Posterior vena cava (tissue), 2 donors: ENCODE measurements around the gene IER3. TPM values are rescaled to one million over a fixed set of nuclear protein-coding genes. Genes with fewer than 3 reads are reported as not detected.
A peak's percentile ranks its signal among the peaks of the same experiment; 100 is the strongest.
"Not testable (repeated sequence)": the region's sequence is repeated elsewhere in the genome, so short reads cannot be mapped to it uniquely, and the experiment has no call there.

Experiments
- DNase-seq: peaks from one replicate; pipeline ENCODE4 v3.0.0-alpha.2; 2020; ENCODE audit warnings: low spot score
- intact Hi-C, 2 donors: fragments of 100-400 bp; cut with DNase I; formaldehyde crosslinking; loops; one replicate each; pipeline versions ENCODE4 v1.14.1 to v1.14.2; 2022 to 2023
- total RNA-seq, 2 donors: library from RNA; stranded (reverse); fragmentation: NEBNext Ultra II Directional; extraction: Animal tissue kit (Norgen Biotek cat#: 25700); gene quantifications; one replicate each; pipeline ENCODE4 v1.2.1, GENCODE V29; 2021
- donor health status: DM: yes; HTN: yes; CAD: no.
- donor health status: DM: yes; HTN: yes; CAD: no.

Gene IER3
- total RNA-seq, 2 donors from 2014 or later: 28.5 to 51.5 TPM

DNA sequence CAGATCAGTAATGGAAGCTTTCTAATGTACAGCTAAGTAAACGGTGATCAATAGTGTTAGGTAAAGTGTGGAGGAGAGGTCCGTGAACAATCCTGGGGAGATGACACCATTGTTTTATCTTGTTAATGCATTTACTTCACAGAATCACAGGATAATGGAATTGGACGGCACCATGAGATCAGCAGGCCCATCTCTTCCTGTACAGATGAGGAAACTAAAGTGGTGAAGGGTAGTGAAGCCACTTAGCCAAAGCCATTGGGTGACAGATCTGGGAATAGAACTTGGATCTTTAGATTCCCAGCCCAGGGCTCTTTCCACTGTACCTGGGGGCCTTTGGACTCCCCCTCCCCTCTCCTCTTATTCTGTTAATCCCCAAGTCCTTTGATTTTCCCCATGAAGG, 26.2 kb upstream of the IER3 start:
- intact Hi-C loops: no loop called here

DNA sequence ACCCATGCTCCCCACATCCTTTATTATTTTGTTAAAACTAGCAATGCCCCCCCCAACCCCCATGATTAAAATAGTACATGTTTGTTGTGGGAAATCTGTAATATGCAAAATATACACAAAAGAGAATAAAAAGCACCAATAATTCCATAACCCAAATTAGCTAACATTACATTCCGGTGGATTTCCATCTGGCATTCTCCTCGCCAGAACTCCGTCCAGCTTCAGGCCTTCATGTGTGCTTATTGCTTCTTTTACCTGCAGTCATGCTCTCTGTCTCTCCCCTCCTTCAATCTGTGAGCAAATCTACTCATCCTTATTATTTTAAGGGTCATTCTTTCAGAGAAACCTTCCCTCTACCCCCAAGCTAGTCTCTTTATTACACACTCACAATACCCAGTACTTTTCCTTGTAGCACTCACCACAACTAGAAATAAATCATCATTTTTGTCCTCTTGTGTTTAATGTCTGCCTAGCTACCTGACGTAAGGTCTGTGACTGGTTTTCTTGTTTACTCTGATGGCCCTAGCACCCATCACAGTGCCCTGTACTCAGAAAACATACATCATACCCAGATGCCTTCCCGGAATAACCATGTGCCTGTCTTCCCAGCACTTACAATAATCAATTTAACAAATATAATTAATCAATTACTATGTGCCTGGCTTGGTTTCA, 25.6 kb upstream of the IER3 start:
- DNase-seq: no peak
- intact Hi-C loops: loop anchor here in 1 of 2 donors (10.0 kb wide), 1 partner anchor 45 kb away; no protein-coding TSS in a partner anchor

More for the DNA sequence above, 26.2 kb upstream of the IER3 start:
- no peak for DNase-seq

DNA sequence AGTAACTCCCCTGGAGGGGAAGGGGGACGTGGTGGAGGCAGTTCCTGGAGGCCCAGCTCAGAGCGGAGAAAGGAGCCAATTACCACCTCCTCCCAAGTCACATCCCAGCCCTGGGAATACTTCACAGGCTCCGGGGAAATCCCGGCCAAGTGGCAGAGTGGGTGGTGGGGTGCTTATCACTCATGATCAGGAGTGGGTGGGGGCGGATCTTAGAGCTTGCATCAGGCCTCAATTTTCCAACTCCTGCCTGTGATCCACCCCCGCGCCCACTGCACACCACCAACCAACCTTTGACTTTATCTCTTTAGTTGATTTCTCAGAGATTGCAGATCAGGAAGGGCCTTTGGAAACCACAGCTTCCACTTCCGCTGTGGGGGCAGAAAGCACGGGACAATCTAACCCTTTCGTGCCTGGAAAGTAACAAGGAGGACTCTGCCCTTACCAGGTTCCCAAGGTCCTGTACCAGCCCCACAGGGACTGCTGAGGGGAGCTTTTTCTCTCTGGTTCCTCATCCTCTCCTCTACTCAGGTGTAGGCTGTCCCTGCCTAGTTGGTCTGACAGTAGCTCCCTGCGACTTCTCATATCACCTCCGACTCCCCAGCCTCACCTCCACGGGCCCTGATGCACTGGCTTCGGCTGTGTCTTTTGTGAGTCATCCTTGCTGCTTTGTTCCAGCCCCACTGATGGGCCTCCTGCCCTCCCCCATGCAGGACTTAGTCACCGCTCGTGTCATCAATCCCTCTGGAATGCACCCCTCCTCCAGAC, 24.9 kb upstream of the IER3 start:
- peak; percentile 85 for DNase-seq
- intact Hi-C loops: loop anchor here in 1 of 2 donors (10.0 kb wide), 1 partner anchor 46 kb away; no protein-coding TSS in a partner anchor

DNA sequence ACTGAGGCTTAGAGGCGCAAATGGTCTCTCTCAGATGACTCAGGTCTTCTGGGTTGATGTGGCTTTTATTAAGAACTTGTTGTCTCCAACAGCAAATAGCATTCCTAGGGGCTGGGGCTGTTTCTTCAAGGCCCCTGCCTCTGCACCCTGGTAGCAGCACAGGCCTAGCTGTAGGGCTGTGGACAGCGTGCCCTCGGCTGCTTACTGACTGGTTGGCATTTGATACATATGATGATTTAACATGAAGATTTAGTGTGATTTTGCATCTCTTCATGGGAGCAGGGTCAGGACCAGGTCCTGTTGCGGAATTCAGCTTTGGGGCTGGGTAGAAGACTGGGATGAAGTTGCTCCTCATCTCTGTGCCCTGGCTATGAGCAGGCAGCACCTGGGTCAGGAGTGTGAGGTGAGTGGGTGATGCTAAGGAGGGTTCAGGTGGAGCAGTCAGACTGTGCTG, 24.3 kb upstream of the IER3 start:
- intact Hi-C loops: loop anchor here in 1 of 2 donors (10.0 kb wide), 1 partner anchor 46 kb away; no protein-coding TSS in a partner anchor
- no peak for DNase-seq

DNA sequence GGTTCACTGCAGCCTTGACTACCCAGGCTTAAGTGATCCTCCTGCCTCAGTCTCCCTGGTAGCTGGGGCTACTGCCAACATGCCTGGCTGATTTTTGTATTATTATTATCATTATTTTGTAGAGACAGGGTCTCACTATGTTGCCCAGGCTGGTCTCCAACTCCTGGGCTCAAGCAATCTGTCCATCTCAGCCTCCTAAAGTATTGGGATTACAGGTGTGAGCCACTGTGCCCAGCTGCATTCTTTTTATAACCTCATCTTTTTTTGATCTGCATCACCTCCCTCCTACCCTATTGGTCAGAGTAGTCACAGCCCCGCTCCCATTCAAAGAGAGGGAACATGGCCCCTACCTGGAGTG, 23.6 kb upstream of the IER3 start:
- DNase-seq: no peak
- intact Hi-C loops: loop anchor here in 1 of 2 donors (10.0 kb wide), 1 partner anchor 47 kb away; no protein-coding TSS in a partner anchor

DNA sequence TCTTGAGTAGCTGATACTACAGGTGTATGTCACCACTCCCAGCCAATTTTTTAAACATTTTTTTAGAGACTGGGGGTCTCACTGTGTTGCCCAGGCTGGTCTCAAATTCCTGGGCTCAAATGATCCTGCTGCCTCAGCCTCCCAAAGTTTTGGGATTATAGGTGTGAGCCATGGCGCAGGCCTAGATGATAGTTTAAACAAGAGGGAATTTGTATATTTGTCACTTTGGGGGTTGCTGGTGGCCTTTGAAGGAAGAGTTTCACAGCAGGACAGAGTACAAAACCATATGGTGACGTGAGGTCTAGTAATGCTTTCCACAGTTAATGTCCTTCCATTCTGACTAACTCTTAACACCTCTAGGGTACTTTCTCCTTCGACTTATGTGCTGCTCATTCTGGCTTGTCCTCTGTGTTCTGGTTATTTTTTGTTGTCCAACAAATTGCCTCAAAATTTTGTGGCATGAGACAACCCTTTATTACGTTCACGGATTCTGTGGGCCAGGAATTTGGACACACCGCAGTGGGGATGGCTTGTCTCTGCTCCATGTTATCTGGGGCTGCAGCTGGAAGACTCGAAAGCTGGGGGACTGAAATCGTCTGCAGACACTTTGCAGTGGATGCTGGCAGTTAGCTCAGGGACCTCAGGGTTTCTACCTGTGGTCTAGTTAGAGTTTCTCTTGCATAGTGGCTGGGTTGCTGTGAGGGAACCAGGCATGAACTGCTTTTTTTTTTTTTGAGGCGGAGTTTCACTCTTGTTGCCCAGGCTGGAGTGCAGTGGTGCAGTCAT, 23.0 kb upstream of the IER3 start:
- no peak for DNase-seq
- intact Hi-C loops: loop anchor here in 1 of 2 donors (10.0 kb wide), 1 partner anchor 47 kb away; no protein-coding TSS in a partner anchor

DNA sequence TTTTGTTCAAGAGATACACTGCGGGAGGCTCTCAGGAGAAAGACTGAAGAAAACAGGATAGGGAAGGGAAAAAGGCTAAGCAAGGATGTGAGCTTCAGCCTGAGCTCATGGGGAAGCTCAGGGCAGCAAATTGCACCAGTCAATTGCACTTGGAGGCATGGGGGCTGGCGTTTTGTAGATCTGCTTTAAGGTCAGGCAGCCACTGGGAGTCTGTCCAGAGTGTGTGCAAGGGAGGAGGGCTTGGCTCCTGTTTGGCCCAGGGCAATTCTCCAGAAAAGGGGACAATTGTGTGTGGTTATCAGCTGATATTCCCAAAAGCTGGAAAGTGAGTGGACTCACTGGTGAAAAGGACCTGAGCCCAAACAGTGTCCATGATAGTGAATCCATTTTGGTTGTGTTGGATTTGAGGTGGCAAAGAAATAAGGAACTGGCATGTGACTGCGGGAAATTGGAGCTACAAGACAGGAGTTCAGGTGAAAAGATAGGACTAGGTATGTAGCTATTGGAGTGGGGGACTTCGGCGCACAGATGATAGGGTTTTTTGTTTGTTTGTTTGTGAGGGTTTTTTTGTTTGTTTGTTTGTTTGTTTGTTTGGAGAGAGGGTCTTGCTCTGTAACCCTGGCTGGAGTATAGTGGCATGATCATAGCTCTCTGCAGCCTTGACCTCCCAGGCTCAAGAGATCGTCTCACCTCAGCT, 22.3 kb upstream of the IER3 start:
- intact Hi-C loops: loop anchor here in 1 of 2 donors (10.0 kb wide), 1 partner anchor 48 kb away; no protein-coding TSS in a partner anchor

DNA sequence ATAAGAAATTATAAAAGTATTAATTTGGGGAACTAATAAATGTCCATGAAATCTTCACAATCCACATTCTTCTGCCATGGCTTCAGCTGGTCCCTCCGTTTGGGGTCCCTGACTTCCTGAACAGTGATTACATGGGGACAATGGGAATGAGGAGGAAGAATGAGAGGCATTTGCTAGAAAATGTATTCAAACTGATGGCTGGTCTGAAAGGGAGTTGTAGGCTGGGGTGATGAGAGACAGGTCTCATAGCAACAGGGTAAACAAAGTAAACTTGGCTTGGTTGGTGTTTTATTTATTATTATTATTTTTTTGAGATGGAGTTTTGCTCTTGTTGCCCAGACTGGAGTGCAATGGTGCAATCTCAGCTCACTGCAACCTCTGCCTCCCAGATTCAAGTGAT, 21.1 kb upstream of the IER3 start:
- DNase-seq: not testable (repeated sequence)
- intact Hi-C loops: loop anchor here in 1 of 2 donors (10.0 kb wide), 1 partner anchor 49 kb away; no protein-coding TSS in a partner anchor

More for the DNA sequence above, 22.3 kb upstream of the IER3 start:
- DNase-seq: no peak

DNA sequence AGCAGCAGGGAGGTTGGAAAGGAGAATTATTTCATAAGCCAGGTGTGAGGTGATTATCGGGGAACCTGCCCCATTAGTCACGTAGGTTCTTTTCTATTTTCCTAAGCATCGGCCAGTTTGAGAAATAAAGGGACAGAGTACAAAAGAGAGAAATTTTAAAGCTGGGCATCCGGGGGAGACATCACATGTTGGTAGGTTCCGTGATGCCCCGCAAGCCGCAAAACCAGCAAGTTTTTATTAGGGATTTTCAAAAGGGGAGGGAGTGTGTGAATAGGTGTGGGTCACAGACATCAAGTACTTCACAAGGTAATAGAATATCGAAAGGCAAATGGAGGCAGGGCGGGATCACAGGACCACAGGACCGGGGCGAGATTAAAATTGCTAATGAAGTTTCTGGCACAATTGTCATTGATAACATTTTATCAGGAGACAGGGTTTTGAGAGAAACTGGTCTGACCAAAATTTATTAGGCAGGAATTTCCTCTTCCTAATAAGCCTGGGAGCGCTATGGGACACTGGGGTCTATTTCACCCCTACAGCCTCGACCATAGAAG, 20.2 kb upstream of the IER3 start:
- intact Hi-C loops: loop anchor here in 1 of 2 donors (10.0 kb wide), 1 partner anchor 50 kb away; no protein-coding TSS in a partner anchor
- not testable (repeated sequence) for DNase-seq

DNA sequence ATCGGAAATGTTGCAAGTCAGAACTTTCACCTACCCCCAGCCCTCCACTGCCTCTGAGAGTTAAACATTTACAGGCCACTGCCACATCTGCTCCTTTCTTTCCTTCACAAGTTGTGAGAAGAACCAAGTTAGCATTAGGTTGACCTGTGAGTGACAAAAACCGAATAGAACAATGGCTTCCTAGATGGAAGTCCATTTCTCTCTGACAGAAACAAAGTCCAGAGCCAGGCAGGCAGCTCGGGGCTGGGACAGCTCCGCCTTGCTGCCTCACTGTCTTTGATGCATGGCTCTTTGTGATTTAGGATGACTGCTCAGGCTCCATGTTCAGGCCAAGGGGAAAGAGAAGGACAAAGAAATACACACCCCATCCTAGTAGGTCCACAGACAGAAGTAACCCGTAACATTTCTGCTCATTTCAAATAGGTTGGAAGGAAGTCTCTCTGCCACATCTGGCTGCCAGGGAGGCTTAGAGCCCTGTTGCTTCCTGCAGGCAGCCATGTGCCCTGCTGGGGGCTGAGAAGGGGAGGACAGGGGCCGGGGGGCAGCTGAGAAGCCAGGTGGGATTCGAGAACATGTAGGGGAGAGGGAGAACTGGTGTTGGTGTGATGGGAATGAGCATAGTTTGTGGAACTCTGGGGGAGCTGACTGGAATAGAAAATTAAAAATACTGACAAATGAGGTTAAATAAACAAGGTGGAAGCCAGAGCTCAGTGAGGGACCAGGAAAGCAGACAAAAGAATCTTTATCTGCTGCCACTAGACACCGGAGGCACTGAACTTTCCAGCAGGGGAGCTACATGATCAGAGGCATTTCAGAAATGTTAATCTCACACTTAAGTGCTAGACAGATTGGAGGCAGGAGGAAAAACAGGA, 19.5 kb upstream of the IER3 start:
- DNase-seq: no peak
- intact Hi-C loops: loop anchor here in 1 of 2 donors (10.0 kb wide), 1 partner anchor 51 kb away; no protein-coding TSS in a partner anchor

DNA sequence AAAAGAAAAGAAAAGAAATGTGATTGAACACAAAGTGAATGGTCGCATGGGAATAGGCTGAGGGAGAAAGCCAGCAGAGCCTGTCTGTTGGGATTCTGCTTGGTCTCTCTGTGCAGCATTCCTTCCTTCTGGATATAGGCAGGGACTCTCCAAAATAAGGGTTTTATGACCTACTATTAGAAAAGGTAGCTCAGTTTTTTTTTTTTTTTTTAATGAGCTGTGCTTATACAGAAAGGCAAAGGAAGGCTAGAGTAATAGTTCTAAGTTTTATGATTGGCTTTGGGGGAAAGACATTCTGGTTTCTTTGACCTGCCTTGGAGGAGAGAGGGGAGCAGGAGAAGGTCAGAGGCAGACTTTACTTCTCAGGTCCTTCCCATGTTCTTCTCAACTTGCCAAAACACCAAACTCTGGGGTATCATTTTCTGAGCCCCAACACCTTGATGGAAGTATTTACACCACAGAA, 18.8 kb upstream of the IER3 start:
- DNase-seq: no peak
- intact Hi-C loops: loop anchor here in 1 of 2 donors (10.0 kb wide), 1 partner anchor 52 kb away; no protein-coding TSS in a partner anchor

DNA sequence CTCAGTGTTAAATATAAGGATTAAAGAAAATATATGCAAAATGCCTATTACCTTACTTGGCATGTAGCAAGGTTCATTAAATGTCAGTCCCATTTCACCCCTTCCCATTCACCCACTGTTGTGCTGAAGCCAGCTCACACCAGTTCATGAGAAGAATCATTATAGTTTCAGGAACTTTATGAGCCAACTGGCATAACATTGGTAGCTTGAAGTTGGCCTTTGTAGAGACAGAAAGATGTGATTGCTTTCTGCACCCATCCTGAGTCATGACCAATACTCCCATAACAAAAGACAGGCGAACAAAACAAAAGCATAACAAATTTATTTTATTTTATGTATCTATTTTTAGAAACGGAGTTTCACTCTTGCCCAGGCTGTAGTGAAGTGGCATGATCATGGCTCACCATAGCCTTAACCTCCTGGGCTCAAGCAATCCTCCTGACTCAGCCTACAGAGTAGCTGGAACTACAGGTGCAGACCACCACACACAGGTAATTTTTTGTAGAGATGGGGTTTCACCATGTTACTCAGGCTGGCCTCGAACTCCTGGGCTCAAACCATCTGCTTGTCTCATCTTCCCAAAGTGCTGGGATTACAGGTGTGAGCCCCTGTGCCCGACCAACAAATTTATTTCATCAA, 17.6 kb upstream of the IER3 start:
- intact Hi-C loops: loop anchor here in 1 of 2 donors (10.0 kb wide), 1 partner anchor 53 kb away; no protein-coding TSS in a partner anchor

DNA sequence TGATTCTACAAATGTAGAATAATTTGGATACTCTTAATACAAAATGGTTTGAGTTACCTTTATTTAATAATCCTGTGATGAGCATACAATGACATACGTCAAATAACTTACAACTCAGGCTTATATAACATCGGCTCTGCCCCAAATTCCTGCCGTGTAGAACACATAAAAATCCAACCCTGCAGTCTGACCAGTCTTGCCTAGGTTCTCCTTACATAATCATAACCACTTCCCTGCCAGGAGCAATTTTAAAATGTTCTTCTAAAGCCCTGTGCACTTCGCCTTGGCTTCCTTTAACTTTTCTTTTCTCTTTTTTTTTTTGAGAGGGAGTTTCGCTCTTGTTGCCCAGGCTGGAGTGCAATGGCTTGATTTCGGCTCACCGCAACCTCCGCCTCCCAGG, 16.2 kb upstream of the IER3 start:
- intact Hi-C loops: loop anchor here in 1 of 2 donors (10.0 kb wide), 1 partner anchor 54 kb away; no protein-coding TSS in a partner anchor

More for the DNA sequence above, 17.6 kb upstream of the IER3 start:
- DNase-seq: no peak

DNA sequence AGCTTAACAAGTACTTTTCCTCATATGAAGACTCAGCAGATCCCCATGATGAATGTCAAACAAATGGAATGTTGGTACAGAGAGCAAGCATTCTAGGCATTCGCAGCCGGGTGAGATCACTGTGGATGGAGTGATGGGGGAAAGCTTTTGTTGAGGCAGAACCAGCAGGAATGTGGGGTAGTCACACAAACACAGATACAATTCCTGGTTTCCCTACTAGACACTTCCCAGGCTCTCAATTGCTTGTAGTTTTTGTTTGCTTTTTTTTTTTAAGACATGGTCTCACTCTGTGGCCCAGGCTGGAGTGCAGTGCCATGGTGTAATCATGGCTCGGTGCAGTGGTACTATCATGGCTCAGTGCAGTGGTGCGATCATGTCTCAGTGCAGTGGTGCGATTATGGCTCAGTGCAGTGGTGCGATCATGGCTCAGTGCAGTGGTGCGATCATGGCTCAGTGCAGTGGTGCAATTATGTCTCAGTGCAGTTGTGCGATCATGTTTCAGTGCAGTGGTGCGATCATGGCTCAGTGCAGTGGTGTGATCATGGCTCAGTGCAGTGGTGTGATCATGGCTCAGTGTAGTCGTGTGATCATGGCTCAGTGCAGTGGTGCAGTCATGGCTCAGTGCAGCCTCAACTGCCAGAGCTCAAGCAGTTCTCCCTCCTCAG, 15.4 kb upstream of the IER3 start:
- intact Hi-C loops: loop anchor here in 1 of 2 donors (10.0 kb wide), 1 partner anchor 55 kb away; no protein-coding TSS in a partner anchor
- DNase-seq: no peak

More for the DNA sequence above, 16.2 kb upstream of the IER3 start:
- no peak for DNase-seq

DNA sequence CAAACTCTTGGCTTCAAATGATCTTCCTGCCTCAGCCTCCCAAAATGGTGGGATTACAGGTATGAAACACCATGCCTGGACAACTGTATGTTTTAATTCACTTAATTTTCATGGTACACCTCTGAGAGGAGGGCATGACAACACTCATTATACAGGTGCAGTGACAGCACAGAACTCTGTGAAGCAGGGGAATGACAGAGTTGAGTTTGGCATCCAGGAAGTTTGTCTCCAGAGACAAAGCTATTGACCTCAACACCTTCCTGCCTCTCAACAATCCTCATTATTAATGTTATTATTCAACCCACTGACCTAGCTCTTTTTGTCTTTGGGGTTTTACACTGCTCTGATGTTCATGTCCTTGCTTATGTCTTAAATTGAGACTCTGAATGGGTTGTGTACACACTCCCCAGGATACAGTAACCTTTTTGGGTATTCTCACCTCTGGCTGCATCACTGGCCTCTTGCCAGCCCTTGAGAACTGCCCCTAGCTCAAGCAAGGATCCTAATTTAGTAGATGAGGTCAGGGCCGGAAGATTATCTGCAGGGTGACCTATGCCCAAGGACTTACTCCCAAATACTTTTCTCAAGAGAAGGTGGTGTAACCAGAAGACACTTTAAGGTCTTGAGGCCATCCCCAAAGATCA, 13.0 kb upstream of the IER3 start:
- no peak for DNase-seq
- intact Hi-C loops: no loop called here
